DND-41 (cell line): Measurements from ENCODE around the gene GJB5.

Experiments used
- EZH2 ChIP-seq: IDR thresholded peaks from 3 replicates; pipeline ENCODE4 v1.6.1; 2012; ENCODE audit warnings: borderline replicate concordance, low read depth, mild to moderate bottlenecking, moderate library complexity, low read length, inconsistent platforms; ENCODE audit not compliant: severe bottlenecking
- TF ChIP-seq, protein P1 (sequence below): IDR thresholded peaks from 2 replicates; pipeline ENCODE4 v1.5.1; 2012; ENCODE audit warnings: borderline replicate concordance, low read length, moderate library complexity, mild to moderate bottlenecking; ENCODE audit not compliant: poor library complexity, severe bottlenecking; ENCODE audit errors: extremely low read depth

DNA sequence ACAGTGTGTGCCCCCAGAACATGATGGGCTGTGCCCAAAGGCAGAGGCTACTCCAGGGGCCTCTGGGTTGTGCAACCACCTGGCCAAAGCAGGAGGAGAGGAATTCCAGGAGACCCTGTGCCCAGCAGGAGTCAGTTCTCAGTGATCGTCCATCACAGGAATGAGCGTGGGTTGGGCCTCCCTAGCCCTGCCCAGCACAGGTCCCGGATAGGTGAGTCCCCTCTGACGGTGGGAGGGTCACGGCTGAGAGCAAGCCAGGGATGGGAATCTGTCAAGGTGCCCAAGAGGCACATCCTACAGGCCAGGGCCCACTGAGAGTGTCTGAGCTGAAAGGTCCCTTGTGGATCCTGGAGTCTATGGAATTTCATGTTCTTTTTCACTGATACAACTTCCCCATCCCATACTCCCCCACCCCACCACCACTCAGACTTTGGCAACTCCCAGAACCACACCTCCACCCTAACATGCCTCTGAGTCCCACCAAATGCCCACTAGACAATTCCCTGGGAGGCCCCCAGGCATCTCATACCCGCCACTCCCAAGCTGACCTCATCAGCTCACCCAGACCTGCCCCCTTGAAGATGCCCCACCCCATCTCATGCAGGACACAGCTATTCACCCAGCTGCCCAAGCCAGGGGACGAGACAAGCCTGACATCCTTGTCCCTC lies 7.8 kb downstream of the GJB5 start:
- TF ChIP-seq, protein P1, sequence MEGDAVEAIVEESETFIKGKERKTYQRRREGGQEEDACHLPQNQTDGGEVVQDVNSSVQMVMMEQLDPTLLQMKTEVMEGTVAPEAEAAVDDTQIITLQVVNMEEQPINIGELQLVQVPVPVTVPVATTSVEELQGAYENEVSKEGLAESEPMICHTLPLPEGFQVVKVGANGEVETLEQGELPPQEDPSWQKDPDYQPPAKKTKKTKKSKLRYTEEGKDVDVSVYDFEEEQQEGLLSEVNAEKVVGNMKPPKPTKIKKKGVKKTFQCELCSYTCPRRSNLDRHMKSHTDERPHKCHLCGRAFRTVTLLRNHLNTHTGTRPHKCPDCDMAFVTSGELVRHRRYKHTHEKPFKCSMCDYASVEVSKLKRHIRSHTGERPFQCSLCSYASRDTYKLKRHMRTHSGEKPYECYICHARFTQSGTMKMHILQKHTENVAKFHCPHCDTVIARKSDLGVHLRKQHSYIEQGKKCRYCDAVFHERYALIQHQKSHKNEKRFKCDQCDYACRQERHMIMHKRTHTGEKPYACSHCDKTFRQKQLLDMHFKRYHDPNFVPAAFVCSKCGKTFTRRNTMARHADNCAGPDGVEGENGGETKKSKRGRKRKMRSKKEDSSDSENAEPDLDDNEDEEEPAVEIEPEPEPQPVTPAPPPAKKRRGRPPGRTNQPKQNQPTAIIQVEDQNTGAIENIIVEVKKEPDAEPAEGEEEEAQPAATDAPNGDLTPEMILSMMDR: no peak
- no peak for TF ChIP-seq EZH2
